CD4-positive, alpha-beta T cell treated with Interleukin-4 for 4 hours (primary cell): Measurements from ENCODE around the gene ERBB3.
"Not testable (repeated sequence)": the region's sequence is repeated elsewhere in the genome, so short reads cannot be mapped to it uniquely, and the experiment has no call there.

ENCODE experiments used
- DNase-seq: peaks from one replicate; pipeline ENCODE4 v3.0.0-alpha.2; 2020

ERBB3 gene

DNA sequence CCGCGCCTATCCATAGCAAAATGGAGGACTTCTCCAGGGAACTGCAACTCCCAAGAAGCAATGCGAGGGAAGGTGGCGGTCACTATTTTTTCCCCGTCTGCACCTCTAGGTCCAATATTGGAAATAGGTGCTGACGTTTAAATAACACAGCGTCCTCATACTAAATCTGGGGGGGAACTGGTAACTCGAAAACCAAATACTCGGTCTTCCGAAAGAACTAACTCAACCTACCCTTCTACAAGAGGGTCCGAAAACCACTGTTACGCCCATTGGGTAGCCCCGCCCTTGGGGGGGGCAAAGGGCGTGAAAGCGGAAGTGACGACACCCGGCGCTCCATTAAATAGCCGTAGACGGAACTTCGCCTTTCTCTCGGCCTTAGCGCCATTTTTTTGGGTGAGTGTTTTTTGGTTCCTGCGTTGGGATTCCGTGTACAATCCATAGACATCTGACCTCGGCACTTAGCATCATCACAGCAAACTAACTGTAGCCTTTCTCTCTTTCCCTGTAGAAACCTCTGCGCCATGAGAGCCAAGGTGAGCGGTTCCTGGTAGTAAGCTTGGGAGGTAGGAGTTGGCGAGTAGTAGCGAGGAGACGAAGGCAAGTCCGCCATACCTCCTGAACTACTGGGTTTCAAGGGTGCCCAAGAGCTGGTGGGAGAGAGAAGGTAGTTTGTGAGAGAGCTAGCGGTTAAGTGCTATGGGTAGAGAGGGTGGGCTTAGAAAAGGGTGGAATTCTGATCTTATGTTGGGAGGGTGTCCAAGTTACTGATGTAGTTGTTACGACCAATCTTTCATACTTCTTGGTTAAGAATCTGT, 36.5 kb downstream of the ERBB3 start, which contains the start of gene RPL41:
RPL41 (plus strand) TSS at position 367 of the 815 bp plus-strand sequence.
- DNase-seq: peak; percentile 93

DNA sequence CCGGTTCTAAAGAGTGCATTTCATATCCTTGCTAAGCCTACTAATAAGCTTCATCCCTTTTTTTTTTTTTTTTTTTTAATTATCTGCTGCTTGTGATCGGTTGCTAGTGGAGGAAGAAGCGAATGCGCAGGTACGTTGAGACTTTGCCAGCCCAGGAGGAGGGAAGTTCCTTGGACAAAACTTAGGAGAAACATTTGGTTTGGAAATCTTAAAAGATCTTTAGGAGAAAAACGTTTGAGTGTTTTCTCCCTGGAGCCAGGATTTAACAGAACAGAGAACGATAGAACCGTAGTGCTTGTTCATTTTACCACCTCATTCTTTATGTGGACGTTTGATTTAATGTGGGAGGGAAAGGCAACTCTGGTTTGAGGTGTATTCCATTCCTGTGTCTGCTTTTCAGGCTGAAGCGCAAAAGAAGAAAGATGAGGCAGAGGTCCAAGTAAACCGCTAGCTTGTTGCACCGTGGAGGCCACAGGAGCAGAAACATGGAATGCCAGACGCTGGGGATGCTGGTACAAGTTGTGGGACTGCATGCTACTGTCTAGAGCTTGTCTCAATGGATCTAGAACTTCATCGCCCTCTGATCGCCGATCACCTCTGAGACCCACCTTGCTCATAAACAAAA, 37.2 kb downstream of the ERBB3 start:
- DNase-seq: not testable (repeated sequence)

DNA sequence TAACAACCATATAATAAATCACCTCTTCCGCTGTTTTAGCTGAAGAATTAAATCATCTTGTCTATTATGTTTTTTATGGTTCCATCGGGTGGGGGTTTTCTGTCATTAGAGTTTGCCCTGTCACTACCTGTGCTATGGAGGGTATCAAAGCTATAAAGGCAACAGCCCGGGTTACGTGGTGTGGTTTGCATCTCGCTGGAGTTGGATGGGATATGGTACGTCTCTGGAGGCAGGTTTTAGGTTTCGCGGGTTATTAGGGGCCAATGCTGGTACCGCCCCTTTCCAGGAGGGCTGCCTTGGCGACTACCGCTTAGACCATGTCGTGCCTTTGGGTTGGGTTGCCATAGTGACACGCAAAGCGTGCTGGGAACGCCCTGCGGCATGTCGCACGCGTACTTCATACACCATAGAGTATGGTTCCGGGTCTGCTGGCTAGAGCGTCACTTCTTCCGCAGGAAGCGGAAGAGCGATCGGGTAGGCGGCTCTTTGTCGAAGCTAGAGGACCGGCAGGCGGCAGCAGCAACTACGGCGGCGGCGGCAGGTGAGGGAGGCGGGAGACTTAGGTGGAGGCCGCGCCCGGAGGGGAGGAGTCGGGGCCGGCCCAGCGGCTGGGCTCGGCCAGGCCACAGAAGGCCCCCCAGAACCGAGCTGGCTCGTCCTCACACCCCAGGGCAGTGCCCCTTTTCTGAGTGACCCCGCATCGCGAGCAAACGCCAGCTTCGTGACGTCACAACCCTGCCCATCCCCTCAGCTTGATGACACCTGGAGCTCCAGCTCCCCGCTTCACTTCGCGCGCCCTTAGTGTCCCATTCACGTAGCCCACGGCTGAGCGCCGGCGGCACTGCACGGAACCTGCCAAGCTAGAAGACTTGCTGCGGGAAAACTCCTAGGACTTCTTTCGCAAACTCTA, 38.1 kb downstream of the ERBB3 start, which contains the start of gene ZC3H10:
ZC3H10 (plus strand) TSS at position 489 of the 910 bp plus-strand sequence. CDS start 2,297 bp downstream, outside the sequence.
- DNase-seq: peak; percentile 99

DNA sequence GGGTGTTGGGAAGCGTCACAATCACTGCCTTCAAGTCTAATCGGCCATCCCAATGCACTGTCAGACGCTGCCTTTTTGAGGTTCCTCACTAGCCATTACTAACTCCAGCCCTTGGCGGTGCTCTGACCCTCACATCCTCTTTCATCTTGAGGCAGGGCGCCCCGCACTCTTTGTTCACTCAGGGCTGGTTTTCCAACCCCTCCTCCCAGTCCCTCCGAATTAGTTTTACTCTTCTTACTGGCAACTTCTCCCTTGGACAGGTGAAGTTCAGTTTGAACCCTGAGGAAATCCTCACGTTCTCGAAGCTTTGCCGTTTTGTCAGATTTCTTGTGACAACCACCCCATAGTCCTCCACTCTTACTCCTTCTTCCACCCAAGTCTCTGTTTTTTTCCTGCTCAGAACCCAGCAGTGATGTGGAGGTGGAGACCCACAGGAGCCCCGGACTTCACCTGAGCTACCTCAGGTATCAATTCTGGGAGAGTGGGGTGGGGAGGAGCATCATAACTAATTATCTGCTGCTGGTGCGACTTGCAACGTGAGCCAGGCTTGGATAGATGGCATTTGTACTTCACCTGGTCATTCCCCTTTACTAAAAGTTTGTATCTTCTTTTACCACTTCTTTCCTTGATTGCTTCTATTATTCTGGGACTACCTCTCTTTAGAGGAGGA, 38.9 kb downstream of the ERBB3 start:
- no peak for DNase-seq

GRCh38 chr12:56119361-56119796, 39.4 kb downstream of the ERBB3 start:
- peak; percentile 78 for DNase-seq

DNA sequence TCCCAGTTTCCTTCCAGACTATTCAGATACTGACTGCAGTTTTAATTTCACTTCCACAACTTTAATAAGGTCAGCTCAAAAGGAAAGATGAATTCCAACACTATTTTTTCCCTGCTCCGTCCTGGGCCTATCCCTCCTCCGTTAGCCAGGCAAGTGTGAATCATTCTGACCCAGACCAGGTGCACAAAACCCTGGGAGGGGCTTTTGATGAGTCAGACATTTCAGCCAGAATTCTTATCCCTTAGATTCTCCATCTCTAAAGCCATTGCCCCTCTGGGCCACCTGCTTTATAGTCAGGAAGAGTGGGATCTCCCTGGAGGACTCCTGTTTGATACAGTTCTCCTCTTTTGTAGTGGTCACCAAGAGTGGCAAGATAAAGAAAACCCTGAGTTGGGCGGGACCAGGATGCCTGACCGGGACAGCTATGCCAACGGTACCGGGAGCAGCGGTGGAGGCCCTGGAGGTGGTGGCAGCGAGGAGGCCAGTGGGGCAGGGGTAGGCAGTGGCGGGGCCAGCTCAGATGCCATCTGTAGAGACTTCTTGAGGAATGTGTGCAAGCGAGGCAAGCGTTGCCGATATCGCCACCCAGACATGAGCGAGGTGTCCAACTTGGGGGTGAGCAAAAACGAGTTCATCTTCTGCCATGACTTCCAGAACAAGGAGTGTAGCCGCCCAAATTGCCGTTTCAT, 40.3 kb downstream of the ERBB3 start:
- no peak for DNase-seq

DNA sequence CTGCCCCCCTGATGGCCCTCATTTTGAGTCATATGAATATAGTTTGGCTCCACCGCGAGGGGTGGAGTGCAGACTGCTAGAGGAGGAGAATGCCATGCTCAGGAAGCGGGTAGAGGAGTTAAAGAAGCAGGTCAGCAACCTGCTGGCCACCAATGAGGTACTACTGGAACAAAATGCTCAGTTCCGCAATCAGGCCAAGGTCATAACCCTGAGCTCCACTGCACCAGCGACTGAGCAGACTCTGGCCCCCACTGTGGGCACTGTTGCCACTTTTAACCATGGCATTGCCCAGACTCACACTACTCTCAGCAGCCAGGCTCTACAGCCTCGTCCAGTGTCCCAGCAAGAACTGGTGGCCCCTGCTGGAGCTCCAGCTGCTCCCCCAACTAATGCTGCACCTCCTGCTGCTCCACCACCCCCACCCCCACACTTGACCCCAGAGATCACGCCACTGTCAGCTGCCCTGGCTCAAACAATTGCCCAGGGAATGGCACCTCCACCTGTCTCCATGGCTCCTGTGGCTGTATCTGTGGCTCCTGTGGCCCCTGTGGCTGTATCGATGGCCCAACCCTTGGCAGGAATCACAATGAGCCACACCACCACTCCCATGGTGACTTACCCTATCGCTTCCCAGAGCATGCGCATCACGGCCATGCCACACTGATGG, 41.4 kb downstream of the ERBB3 start:
- DNase-seq: no peak

DNA sequence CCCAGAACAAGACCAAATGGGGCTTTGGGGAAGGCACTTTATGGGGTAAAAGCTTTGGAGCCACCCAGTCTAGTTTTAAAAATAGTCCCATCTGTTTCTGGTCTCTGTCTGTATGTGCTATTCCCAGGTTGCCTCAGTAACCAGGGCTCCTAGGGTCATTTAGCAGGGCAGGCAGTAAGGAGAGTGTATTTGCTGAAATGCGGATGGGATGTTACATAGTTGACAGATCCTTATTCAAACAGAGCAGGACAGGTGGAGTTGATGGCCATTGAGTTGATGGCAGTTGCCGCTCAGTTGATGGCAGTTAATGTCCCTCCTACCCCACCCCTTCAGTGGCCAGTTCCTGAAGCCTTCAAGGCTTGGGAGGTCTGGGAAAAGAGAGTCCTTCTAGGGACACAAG, 42.7 kb downstream of the ERBB3 start:
- no peak for DNase-seq

- no peak for DNase-seq
Measured at GRCh38 chr12:56124133-56124532, 44.2 kb downstream of the ERBB3 start.

DNA sequence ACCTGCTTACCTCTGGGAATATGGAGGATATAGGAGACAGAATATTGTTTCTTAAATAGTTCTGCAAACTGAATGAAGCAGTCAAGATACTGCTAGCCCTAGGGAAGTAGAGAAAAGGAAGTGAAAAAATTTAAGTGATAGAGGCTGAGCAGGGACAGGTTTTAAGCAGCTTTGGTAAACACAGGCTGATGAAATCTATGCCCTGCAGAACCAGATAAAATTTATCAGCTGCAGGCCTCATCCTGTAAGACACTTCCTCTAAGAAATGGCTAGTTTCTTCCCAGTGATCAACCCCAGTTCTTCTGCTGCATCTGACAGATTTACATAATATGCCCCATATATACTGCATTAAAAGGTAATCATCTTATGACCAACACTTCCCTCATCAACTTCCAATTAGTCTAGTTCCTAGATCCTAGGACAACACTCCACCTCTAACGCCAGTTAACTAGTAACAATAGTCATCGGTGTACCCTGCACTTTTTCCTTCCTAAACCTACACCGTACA, 46.8 kb downstream of the ERBB3 start:
- DNase-seq: no peak

DNA sequence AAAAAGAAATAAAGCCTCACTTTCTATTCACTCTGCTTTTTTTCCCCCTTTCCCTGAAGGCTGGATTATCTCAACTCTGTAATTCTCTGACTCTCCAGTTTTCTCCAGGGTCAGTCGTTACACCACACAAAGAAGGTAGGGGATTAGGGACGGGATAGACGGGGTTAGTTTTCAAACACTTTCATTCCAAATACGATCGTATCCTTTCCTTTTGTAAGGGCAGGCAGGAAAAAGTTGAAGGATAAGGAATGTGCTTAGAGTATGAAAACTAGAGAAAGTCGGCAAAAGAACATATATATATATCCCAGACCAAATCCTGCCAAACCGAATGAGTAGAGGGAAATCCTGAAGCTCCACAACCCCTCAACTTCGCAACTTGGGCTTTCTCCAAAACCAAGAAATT, 47.5 kb downstream of the ERBB3 start:
- DNase-seq: no peak

- DNase-seq: peak; percentile 100
Measured at GRCh38 chr12:56127888-56128669, 48.1 kb downstream of the ERBB3 start, which contains the start of gene ESYT1. ESYT1 (plus strand) TSS chr12:56128267; CDS start chr12:56128320, 53 bp downstream.

DNA sequence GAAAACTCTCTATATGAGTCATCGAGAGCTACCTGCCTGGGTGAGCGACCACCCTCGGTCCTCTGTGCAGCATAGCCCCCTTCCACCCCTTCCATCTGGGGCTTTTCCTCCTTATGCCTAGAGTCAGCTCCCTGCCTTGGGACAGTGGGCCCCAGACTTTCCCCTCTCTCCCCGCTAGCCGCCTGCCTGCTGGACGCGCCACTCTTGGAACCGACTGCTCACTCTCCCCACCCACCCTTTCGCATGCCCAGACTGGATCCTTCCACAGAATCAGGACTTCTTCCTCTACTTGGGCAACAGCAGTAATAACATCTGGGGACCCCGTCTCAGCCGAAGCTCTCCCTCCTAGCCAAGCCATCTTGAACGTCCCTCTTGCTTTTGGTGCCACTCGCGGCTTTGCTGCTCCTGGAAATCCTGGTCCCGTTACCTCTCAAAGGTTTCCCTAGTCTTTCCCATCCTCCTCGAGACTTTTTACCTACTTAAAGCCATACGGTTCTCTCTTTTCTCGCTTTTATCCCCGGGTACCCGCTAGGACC, 48.8 kb downstream of the ERBB3 start:
- DNase-seq: peak; percentile 33

DNA sequence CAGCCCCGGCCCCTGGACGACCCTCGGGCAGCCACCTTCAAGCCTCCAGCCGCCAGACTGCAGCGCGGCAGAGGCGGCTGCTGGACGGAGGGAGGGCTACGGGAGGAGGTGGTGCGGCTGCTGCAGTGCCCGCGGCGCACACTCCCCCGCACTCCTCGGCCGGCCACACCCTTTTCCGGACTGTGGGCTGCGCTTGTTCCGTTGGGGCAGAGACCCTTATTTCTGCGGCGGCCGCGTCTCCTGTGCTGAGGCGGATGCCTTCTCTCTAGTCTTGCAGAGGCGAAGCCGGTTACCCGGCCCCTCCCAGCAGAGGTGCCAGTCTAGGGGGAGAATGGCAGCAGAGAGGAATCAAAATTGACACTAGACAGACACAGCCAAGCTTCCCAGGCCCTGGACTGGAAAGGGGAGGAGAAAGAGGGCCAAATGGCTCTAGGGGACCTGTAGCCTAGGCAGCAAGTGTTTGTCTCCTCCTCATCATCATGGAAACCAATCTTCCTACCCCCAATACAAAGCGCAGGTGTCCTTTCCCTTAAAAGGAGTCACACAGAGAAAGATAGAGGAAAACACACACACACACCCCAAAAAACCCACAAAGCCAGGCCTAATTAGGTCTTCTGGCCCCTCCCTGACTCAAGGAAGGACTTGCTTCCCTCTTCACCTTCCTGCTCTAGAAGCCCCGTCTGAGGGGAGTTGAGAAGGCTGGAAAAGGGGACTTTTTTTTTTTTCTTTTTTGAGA, 49.4 kb downstream of the ERBB3 start:
- peak; percentile 85 for DNase-seq

GRCh38 chr12:56129942-56130495, 50.1 kb downstream of the ERBB3 start:
- DNase-seq: no peak

DNA sequence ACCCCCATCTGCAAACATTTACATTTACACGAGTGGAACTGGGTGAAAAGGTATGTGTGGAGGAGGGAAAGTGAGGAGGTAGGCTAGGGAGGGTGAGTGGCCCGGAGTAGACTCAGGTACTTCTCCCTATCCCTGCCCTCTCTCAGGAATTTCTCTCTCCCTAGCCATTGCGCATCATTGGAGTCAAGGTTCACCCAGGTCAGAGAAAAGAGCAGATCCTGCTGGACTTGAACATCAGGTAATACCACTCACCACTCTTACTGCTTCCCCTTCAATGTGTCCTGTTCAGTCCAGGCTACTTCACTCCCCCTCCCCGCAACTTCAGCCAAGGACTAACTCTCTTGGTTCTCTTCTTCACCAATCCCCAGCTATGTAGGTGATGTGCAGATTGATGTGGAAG, 50.9 kb downstream of the ERBB3 start:
- no peak for DNase-seq

DNA sequence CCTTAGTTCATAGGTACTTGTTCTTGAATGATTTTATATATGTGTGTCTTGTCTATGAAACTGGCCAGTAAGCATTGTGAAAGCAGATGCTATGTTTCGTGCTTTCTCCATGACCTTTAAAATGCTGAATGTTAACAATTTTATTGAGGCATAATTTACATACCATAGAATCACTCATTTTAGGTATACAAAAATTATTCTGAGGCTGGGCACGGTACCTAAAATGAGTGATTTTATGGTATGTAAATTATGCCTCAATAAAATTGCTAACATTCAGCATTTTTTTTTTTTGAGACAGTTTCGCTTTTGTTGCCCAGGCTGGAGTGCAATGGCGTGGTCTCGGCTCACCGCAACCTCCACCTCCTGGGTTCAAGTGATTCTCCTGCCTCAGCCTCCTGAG, 54.9 kb downstream of the ERBB3 start:
- no peak for DNase-seq

DNA sequence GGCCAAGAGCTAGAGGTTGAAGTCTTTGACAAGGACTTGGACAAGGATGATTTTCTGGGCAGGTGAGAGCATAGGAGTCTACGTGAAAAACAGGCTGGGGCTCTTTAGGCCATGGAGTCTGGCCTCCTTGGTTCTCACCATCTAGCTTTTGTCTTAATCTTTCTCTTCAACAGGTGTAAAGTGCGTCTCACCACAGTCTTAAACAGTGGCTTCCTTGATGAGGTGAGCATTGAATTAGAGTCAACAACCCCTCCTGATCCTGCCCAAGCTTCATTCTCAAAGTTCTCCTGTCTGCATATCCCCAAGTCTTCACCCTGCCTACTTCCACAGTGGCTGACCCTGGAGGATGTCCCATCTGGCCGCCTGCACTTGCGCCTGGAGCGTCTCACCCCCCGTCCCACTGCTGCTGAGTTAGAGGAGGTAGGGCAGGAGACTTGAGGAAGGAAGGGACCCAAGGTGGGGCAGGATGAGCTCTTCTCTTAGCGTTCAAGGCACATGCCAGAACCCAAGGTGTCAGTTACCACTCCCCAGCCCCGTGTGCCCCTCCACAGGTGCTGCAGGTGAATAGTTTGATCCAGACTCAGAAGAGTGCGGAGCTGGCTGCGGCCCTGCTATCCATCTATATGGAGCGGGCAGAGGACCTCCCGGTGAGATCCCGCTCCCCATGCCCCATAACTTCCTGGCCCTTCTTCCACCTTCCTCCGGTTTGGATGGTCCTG, 58.0 kb downstream of the ERBB3 start:
- DNase-seq: no peak
